ENCODE data around the gene GEMIN2. TPM values are rescaled to one million over a fixed set of nuclear protein-coding genes. Genes with fewer than 3 reads are reported as not detected.

The GEMIN2 gene
- total RNA-seq, 1 experiment from 2014 or later, result 45.6 TPM

Other genes starting within 250 kb of the GEMIN2 start
- 149 and 205 TPM in 2 replicates for gene SEC23A, start 11.1 kb upstream of the GEMIN2 start, total RNA-seq (2014; rRNA removed; shearing (Covaris generic))
- gene TRAPPC6B, start 56.0 kb downstream of the GEMIN2 start, total RNA-seq (2014; rRNA removed; shearing (Covaris generic)), result 17.4 and 26.7 TPM in 2 replicates
- 35.4 and 38.7 TPM in 2 replicates for gene PNN, start 60.9 kb downstream of the GEMIN2 start, total RNA-seq (2014; rRNA removed; shearing (Covaris generic))
- 10.4 and 19.2 TPM in 2 replicates for gene MIA2, start 119.6 kb downstream of the GEMIN2 start, total RNA-seq (2014; rRNA removed; shearing (Covaris generic))

Measured in SJSA1 (cell line).